IMR-90 (cell line): Measurements from ENCODE around the gene TSSK3.

ENCODE experiments used
- CEBPB ChIP-seq: IDR thresholded peaks from 2 replicates; pipeline ENCODE4 v1.6.1; 2012; ENCODE audit warnings: low read depth, low read length, improper control_type of control experiment
- POLR2A ChIP-seq: IDR thresholded peaks from 2 replicates; pipeline ENCODE4 v1.6.1; 2012; ENCODE audit warnings: mild to moderate bottlenecking, low read depth, low read length
- RAD21 ChIP-seq: IDR thresholded peaks from 2 replicates; pipeline ENCODE4 v1.6.1; 2012; ENCODE audit warnings: low read length, improper control_type of control experiment
- SMC3 ChIP-seq: fragments of 150-350 bp; IDR thresholded peaks from 2 replicates; pipeline ENCODE4 v1.6.1; 2016; ENCODE audit warnings: low read depth, mild to moderate bottlenecking, antibody characterized with exemption, low read length, moderate library complexity
- TF ChIP-seq, protein P1 (sequence below): conservative IDR thresholded peaks from 2 replicates; pipeline ENCODE4 v1.5.1; 2012; ENCODE audit warnings: mild to moderate bottlenecking, low read depth, low read length, improper control_type of control experiment
- TF ChIP-seq, protein P2 (sequence below): fragments of 150-350 bp; IDR thresholded peaks from 2 replicates; pipeline ENCODE4 v1.6.1; 2017; ENCODE audit warnings: mild to moderate bottlenecking, antibody characterized with exemption, low read length, low read depth
- TF ChIP-seq, protein P3 (sequence below): fragments of 150-350 bp; IDR thresholded peaks from 2 replicates; pipeline ENCODE4 v1.6.1; 2016; ENCODE audit warnings: low read depth, mild to moderate bottlenecking, low read length, moderate library complexity, borderline replicate concordance

DNA sequence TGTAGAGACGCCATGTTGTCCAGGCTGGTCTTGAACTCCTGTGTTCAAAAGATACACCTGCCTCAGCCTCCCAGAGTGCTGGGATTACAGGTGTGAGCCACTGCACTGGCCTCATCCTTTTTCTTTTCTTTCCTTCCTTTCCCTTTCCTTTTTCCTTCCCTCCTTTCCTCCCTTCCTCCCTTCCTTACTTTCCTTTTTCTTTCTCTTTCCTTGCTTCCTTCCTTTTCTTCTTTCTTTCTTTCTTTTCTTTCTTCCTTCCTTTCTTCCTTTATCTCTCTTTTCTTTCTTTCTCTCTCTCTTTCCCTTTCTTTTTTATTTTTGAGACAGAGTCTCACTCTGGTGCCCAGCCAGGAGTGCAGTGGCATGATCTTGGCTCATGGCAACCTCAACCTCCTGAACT lies 5.9 kb upstream of the TSSK3 start:
- TF ChIP-seq, protein P1, sequence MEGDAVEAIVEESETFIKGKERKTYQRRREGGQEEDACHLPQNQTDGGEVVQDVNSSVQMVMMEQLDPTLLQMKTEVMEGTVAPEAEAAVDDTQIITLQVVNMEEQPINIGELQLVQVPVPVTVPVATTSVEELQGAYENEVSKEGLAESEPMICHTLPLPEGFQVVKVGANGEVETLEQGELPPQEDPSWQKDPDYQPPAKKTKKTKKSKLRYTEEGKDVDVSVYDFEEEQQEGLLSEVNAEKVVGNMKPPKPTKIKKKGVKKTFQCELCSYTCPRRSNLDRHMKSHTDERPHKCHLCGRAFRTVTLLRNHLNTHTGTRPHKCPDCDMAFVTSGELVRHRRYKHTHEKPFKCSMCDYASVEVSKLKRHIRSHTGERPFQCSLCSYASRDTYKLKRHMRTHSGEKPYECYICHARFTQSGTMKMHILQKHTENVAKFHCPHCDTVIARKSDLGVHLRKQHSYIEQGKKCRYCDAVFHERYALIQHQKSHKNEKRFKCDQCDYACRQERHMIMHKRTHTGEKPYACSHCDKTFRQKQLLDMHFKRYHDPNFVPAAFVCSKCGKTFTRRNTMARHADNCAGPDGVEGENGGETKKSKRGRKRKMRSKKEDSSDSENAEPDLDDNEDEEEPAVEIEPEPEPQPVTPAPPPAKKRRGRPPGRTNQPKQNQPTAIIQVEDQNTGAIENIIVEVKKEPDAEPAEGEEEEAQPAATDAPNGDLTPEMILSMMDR, result no peak
- TF ChIP-seq POLR2A (no peak), SMC3 (no peak), CEBPB (no peak), RAD21 (no peak)
- TF ChIP-seq, protein P2, sequence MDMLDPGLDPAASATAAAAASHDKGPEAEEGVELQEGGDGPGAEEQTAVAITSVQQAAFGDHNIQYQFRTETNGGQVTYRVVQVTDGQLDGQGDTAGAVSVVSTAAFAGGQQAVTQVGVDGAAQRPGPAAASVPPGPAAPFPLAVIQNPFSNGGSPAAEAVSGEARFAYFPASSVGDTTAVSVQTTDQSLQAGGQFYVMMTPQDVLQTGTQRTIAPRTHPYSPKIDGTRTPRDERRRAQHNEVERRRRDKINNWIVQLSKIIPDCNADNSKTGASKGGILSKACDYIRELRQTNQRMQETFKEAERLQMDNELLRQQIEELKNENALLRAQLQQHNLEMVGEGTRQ, result no peak
- TF ChIP-seq, protein P3, sequence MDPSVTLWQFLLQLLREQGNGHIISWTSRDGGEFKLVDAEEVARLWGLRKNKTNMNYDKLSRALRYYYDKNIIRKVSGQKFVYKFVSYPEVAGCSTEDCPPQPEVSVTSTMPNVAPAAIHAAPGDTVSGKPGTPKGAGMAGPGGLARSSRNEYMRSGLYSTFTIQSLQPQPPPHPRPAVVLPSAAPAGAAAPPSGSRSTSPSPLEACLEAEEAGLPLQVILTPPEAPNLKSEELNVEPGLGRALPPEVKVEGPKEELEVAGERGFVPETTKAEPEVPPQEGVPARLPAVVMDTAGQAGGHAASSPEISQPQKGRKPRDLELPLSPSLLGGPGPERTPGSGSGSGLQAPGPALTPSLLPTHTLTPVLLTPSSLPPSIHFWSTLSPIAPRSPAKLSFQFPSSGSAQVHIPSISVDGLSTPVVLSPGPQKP, result no peak
